ENCODE data around the gene RBMS3. TPM values are rescaled to one million over a fixed set of nuclear protein-coding genes. Genes with fewer than 3 reads are reported as not detected.
A peak's percentile ranks its signal among the peaks of the same experiment; 100 is the strongest.

RBMS3 gene
- total RNA-seq, 5 donors from 2014 or later (not counting 1 experiment from before 2014, with no cell fraction given) = 0.62 to 2.9 (median 1.4) TPM

DNA sequence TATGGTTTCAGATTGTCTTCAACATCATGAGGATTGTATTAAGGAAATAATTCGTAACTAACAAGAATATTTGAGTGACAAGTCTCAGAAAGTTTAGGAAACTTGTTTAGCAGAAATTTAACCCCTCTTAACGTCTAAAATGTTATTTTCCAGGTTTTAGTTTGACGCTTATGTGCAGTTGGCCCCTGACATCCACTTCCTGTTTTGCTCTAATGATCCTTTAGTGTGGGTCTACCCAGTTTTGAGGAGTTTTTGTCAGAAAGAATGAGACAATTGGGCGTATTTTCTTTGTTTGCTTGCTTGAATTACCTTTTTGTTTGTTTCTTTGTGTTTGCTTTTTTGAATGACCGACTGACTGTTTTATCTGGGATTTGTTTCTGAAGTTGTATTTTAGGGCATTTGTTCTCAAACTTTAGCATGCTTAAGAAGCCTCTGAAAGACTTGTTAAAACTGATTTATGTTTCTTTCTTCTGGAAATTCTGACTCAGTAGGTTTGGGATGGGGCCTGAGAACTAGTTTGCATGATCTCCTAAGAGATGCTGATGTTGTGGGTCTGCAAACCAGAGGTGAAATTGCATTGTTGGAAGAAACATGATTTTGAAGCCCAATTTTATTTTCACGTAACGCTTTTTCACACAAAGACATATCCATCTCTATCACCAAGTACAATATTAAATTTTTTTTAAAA is 20.6 kb downstream of the RBMS3 start:
- Mint-ChIP-seq H3K27ac (peak overlapping the region; percentile 23 to 41), H3K9me3 (peaks cover 0 to 4% (median 4%) of the 10 kb centered on the region in 3 donors), H3K36me3 (no peaks in the 10 kb centered on the region), H3K27me3 (no peaks in the 10 kb centered on the region), H3K4me1 (peaks cover 4 to 10% (median 7%) of the 10 kb centered on the region in 3 donors), H3K4me3 (no peak overlapping the region)
- no peaks in the 10 kb centered on the region for H3K36me3 ChIP-seq (ENCODE audit: control insufficient read depth in 2 of 2, extremely low read depth in 1 of 2, insufficient read depth in 1 of 2, low read length in 1 of 2)
- no peak overlapping the region for H3K27ac ChIP-seq (ENCODE audit: low read length)
- POLR2A ChIA-PET = no interaction called here
- CTCF ChIA-PET = no interaction called here
- ATAC-seq (replicated peaks in 1 of 4) (no peak), DNase-seq (no peak)
- H3K9me3 ChIP-seq = no peaks in the 10 kb centered on the region
- WGBS (ENCODE audit: insufficient coverage) = 28% methylated on average over 2 of the region's 7 CpGs
- H3K4me1 ChIP-seq (ENCODE audit: control insufficient read depth in 1 of 2, extremely low read depth in 1 of 2, insufficient read depth in 2 of 2, low read length in 2 of 2) = no peaks in the 10 kb centered on the region
- H3K27me3 ChIP-seq (replicated peaks in 1 of 2; ENCODE audit: control insufficient read depth in 2 of 2, extremely low read depth in 1 of 2, insufficient read depth in 2 of 2, low read length in 1 of 2) = no peaks in the 10 kb centered on the region
- H3K4me3 ChIP-seq (ENCODE audit: control insufficient read depth in 1 of 2, extremely low read depth in 1 of 2, low read length in 1 of 2) = no peak overlapping the region

DNA sequence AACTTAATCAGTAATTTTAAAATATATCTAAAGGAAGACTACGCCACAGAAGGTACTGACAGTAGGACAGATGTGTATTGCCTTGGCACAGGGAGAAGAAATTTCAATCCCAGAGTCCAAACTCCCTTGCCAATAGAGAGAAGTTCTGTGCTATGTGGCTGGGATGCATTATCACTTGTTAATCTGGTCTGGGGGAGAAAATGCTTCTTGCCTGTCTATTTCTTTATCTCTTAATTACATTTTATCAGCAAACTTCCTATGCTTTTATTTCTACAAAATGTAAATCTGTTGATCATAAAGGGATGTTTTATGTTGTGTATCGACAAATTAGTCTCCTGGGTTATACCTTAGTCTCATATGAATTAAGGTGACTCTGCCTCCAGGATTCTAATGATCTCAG is 21.7 kb downstream of the RBMS3 start:
- Mint-ChIP-seq H3K36me3 (no peaks in the 10 kb centered on the region), H3K9me3 (peaks cover 0 to 4% (median 4%) of the 10 kb centered on the region in 3 donors), H3K4me1 (peaks cover 4 to 10% (median 7%) of the 10 kb centered on the region in 3 donors), H3K27me3 (no peaks in the 10 kb centered on the region), H3K4me3 (no peak overlapping the region), H3K27ac (no peak overlapping the region)
- Histone ChIP-seq H3K27ac (ENCODE audit: low read length) (no peak overlapping the region), H3K4me1 (ENCODE audit: control insufficient read depth in 1 of 2, extremely low read depth in 1 of 2, insufficient read depth in 2 of 2, low read length in 2 of 2) (no peaks in the 10 kb centered on the region), H3K9me3 (no peaks in the 10 kb centered on the region), H3K4me3 (ENCODE audit: control insufficient read depth in 1 of 2, extremely low read depth in 1 of 2, low read length in 1 of 2) (no peak overlapping the region), H3K27me3 (replicated peaks in 1 of 2; ENCODE audit: control insufficient read depth in 2 of 2, extremely low read depth in 1 of 2, insufficient read depth in 2 of 2, low read length in 1 of 2) (no peaks in the 10 kb centered on the region), H3K36me3 (ENCODE audit: control insufficient read depth in 2 of 2, extremely low read depth in 1 of 2, insufficient read depth in 1 of 2, low read length in 1 of 2) (no peaks in the 10 kb centered on the region)
- ATAC-seq (replicated peaks in 1 of 4) (no peak), DNase-seq (no peak)
- CTCF ChIA-PET = no interaction called here
- WGBS (ENCODE audit: insufficient coverage) = no CpG with 5 or more reads among the region's 2 CpGs
- POLR2A ChIA-PET = no interaction called here

DNA sequence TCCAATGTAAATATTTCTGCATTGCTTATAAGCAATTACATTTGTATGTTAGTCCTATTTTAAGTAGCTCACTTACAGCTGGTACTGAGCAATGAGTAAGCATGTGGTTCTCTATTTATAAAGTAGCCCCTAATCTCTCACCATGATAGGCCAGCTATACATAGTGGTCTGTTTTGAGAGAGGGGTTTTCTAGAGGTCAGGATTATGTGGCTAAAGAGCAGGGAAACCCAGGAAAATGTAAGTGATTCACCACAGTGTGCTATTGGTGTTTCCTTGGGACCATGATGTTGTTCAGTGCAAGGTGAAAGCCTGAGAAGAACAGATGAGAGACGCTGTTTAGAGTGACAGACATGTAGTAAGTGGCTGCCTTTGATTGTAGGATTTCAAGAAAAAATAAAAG is 26.4 kb downstream of the RBMS3 start:
- no peak overlapping the region for H3K4me3 Mint-ChIP-seq
- no peaks in the 10 kb centered on the region for H3K36me3 ChIP-seq (ENCODE audit: control insufficient read depth in 2 of 2, extremely low read depth in 1 of 2, insufficient read depth in 1 of 2, low read length in 1 of 2)
- no peaks in the 10 kb centered on the region for H3K36me3 Mint-ChIP-seq
- H3K27ac ChIP-seq (ENCODE audit: low read length) = no peak overlapping the region
- H3K4me3 ChIP-seq (ENCODE audit: control insufficient read depth in 1 of 2, extremely low read depth in 1 of 2, low read length in 1 of 2) = no peak overlapping the region
- H3K9me3 ChIP-seq = no peaks in the 10 kb centered on the region
- ChIA-PET POLR2A (no interaction called here), CTCF (no interaction called here)
- no peak for DNase-seq
- no CpG with 5 or more reads among the region's 1 CpG for WGBS (ENCODE audit: insufficient coverage)
- ATAC-seq (replicated peaks in 1 of 4) = no peak
- no peaks in the 10 kb centered on the region for H3K4me1 Mint-ChIP-seq
- no peaks in the 10 kb centered on the region for H3K27me3 Mint-ChIP-seq
- no peaks in the 10 kb centered on the region for H3K27me3 ChIP-seq (replicated peaks in 1 of 2; ENCODE audit: control insufficient read depth in 2 of 2, extremely low read depth in 1 of 2, insufficient read depth in 2 of 2, low read length in 1 of 2)
- H3K4me1 ChIP-seq (ENCODE audit: control insufficient read depth in 1 of 2, extremely low read depth in 1 of 2, insufficient read depth in 2 of 2, low read length in 2 of 2) = no peaks in the 10 kb centered on the region
- H3K27ac Mint-ChIP-seq = no peak overlapping the region
- H3K9me3 Mint-ChIP-seq = peaks cover 0 to 4% (median 0%) of the 10 kb centered on the region in 3 donors

DNA sequence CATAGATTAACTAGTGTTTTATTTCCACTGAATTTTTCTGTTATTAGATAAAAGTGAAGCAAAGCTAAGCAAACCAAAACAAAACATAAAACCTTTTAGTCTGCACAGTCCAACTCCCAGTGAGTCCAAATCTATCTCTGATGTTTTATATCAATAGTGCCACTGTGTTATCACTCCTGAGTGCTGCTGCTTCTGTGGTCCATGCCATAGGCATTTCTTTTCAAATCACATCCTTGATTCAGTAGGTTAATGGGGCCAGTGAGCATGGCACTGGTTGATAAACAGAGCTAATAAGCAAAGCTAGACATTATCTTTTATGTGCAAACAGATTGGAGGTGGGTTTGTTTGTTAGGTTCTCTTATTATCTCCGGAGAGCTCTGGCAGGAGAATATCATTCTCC is 30.0 kb downstream of the RBMS3 start:
- no peak overlapping the region for H3K4me3 ChIP-seq (ENCODE audit: control insufficient read depth in 1 of 2, extremely low read depth in 1 of 2, low read length in 1 of 2)
- WGBS (ENCODE audit: insufficient coverage) = no CpG with 5 or more reads among the region's 1 CpG
- ATAC-seq (replicated peaks in 1 of 4) (no peak), DNase-seq (no peak)
- H3K4me1 ChIP-seq (ENCODE audit: control insufficient read depth in 1 of 2, extremely low read depth in 1 of 2, insufficient read depth in 2 of 2, low read length in 2 of 2) = no peaks in the 10 kb centered on the region
- H3K36me3 Mint-ChIP-seq = no peaks in the 10 kb centered on the region
- H3K36me3 ChIP-seq (ENCODE audit: control insufficient read depth in 2 of 2, extremely low read depth in 1 of 2, insufficient read depth in 1 of 2, low read length in 1 of 2) = no peaks in the 10 kb centered on the region
- no peaks in the 10 kb centered on the region for H3K4me1 Mint-ChIP-seq
- no peaks in the 10 kb centered on the region for H3K27me3 Mint-ChIP-seq
- H3K9me3 ChIP-seq = no peaks in the 10 kb centered on the region
- ChIA-PET POLR2A (no interaction called here), CTCF (no interaction called here)
- no peak overlapping the region for H3K27ac Mint-ChIP-seq
- no peaks in the 10 kb centered on the region for H3K27me3 ChIP-seq (replicated peaks in 1 of 2; ENCODE audit: control insufficient read depth in 2 of 2, extremely low read depth in 1 of 2, insufficient read depth in 2 of 2, low read length in 1 of 2)
- H3K4me3 Mint-ChIP-seq = no peak overlapping the region
- no peak overlapping the region for H3K27ac ChIP-seq (ENCODE audit: low read length)
- no peaks in the 10 kb centered on the region for H3K9me3 Mint-ChIP-seq

DNA sequence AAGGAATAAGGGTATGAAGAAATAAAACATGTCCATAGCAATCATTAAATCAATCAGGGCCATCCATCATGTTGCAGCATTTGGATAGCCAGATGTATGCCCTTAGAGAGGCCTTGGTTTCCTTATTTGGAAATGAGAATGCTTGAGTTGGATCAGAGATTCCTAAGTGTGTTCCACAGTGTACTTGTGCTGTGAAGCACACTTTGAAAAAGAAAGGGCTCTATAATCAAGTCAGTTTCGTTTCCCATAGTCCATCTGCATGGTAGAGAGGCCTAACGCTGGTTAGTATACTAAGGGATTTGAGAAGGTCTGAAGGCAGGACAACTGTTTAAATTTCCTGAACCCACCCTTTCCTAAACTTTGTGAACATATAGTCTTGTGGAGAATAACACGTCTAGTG is 30.9 kb downstream of the RBMS3 start:
- H3K27ac Mint-ChIP-seq = no peak overlapping the region
- H3K36me3 ChIP-seq (ENCODE audit: control insufficient read depth in 2 of 2, extremely low read depth in 1 of 2, insufficient read depth in 1 of 2, low read length in 1 of 2) = no peaks in the 10 kb centered on the region
- POLR2A ChIA-PET = no interaction called here
- no peaks in the 10 kb centered on the region for H3K36me3 Mint-ChIP-seq
- no peaks in the 10 kb centered on the region for H3K4me1 Mint-ChIP-seq
- WGBS (ENCODE audit: insufficient coverage) = no CpG with 5 or more reads among the region's 3 CpGs
- no peaks in the 10 kb centered on the region for H3K27me3 ChIP-seq (replicated peaks in 1 of 2; ENCODE audit: control insufficient read depth in 2 of 2, extremely low read depth in 1 of 2, insufficient read depth in 2 of 2, low read length in 1 of 2)
- no peak overlapping the region for H3K4me3 Mint-ChIP-seq
- no peak for DNase-seq
- ATAC-seq (replicated peaks in 1 of 4) = no peak
- H3K4me3 ChIP-seq (ENCODE audit: control insufficient read depth in 1 of 2, extremely low read depth in 1 of 2, low read length in 1 of 2) = no peak overlapping the region
- no peaks in the 10 kb centered on the region for H3K27me3 Mint-ChIP-seq
- no peaks in the 10 kb centered on the region for H3K9me3 Mint-ChIP-seq
- CTCF ChIA-PET = no interaction called here
- H3K4me1 ChIP-seq (ENCODE audit: control insufficient read depth in 1 of 2, extremely low read depth in 1 of 2, insufficient read depth in 2 of 2, low read length in 2 of 2) = no peaks in the 10 kb centered on the region
- H3K27ac ChIP-seq (ENCODE audit: low read length) = no peak overlapping the region
- no peaks in the 10 kb centered on the region for H3K9me3 ChIP-seq

DNA sequence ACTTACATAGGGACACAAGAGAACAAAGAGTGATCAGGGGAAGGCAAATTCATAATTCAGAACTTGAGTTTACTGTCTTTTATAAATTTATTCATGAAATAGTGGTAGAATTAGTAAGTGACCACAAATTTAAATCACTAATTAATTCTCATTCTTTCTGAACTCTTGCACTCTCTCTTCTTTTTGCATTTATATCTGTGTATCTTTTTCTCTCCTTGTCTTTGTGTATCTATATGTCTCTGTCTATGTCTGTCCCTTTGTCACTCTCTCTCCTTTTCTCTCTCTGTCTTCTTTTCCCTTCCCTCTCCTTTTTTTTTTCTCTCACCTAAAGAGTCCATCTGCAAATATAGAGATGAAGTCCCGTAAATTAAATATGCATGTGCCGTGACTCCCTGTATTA is 31.5 kb downstream of the RBMS3 start:
- no peak overlapping the region for H3K27ac Mint-ChIP-seq
- no peaks in the 10 kb centered on the region for H3K9me3 Mint-ChIP-seq
- Histone ChIP-seq H3K36me3 (ENCODE audit: control insufficient read depth in 2 of 2, extremely low read depth in 1 of 2, insufficient read depth in 1 of 2, low read length in 1 of 2) (no peaks in the 10 kb centered on the region), H3K27ac (ENCODE audit: low read length) (no peak overlapping the region), H3K4me1 (ENCODE audit: control insufficient read depth in 1 of 2, extremely low read depth in 1 of 2, insufficient read depth in 2 of 2, low read length in 2 of 2) (no peaks in the 10 kb centered on the region), H3K9me3 (no peaks in the 10 kb centered on the region), H3K4me3 (ENCODE audit: control insufficient read depth in 1 of 2, extremely low read depth in 1 of 2, low read length in 1 of 2) (no peak overlapping the region), H3K27me3 (replicated peaks in 1 of 2; ENCODE audit: control insufficient read depth in 2 of 2, extremely low read depth in 1 of 2, insufficient read depth in 2 of 2, low read length in 1 of 2) (no peaks in the 10 kb centered on the region)
- no peaks in the 10 kb centered on the region for H3K4me1 Mint-ChIP-seq
- ChIA-PET POLR2A (no interaction called here), CTCF (no interaction called here)
- H3K4me3 Mint-ChIP-seq = no peak overlapping the region
- DNase-seq = no peak
- H3K36me3 Mint-ChIP-seq = no peaks in the 10 kb centered on the region
- 100% methylated on average over 2 of the region's 2 CpGs for WGBS (ENCODE audit: insufficient coverage)
- H3K27me3 Mint-ChIP-seq = no peaks in the 10 kb centered on the region
- no peak for ATAC-seq (replicated peaks in 1 of 4)

DNA sequence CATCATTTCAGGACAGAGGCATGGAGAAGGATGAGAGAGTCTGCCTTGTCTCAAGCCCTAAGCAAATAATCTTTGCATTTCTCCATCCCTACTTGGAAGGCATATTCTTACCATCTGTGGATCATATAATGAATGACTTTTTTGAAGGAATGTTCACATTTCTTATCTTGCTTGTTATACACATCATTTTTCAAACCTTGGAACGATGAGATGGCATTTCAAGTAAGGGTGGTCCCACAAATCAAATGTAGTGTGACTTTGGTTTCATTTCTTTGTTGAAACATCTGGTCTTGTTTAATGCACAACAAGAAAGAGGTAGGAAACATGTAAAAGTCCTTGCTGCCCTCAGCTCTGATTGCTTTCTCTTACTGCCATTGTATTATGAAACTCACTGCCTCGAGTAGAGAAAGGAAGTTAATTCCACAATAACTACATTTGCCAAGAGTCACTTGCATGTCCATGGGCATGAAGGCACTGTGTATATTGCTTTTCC is 32.1 kb downstream of the RBMS3 start:
- no peak overlapping the region for H3K27ac ChIP-seq (ENCODE audit: low read length)
- H3K4me3 ChIP-seq (ENCODE audit: control insufficient read depth in 1 of 2, extremely low read depth in 1 of 2, low read length in 1 of 2) = no peak overlapping the region
- no peaks in the 10 kb centered on the region for H3K36me3 ChIP-seq (ENCODE audit: control insufficient read depth in 2 of 2, extremely low read depth in 1 of 2, insufficient read depth in 1 of 2, low read length in 1 of 2)
- Mint-ChIP-seq H3K27ac (no peak overlapping the region), H3K4me1 (no peaks in the 10 kb centered on the region), H3K4me3 (no peak overlapping the region), H3K9me3 (no peaks in the 10 kb centered on the region), H3K36me3 (no peaks in the 10 kb centered on the region), H3K27me3 (no peaks in the 10 kb centered on the region)
- WGBS (ENCODE audit: insufficient coverage) = no CpG with 5 or more reads among the region's 2 CpGs
- no peak for DNase-seq
- no peaks in the 10 kb centered on the region for H3K27me3 ChIP-seq (replicated peaks in 1 of 2; ENCODE audit: control insufficient read depth in 2 of 2, extremely low read depth in 1 of 2, insufficient read depth in 2 of 2, low read length in 1 of 2)
- no peak for ATAC-seq (replicated peaks in 1 of 4)
- H3K4me1 ChIP-seq (ENCODE audit: control insufficient read depth in 1 of 2, extremely low read depth in 1 of 2, insufficient read depth in 2 of 2, low read length in 2 of 2) = no peaks in the 10 kb centered on the region
- ChIA-PET POLR2A (no interaction called here), CTCF (no interaction called here)
- no peaks in the 10 kb centered on the region for H3K9me3 ChIP-seq

All from T-cell (primary cell).